Vagina (tissue), 2 donors: ENCODE data around the gene SYNE4. TPM values are rescaled to one million over a fixed set of nuclear protein-coding genes. Genes with fewer than 3 reads are reported as not detected.

Experiments used
- DNase-seq, 2 donors: peaks; one replicate each; pipeline ENCODE4 v3.0.0-alpha.2; 2017; ENCODE audit errors: extremely low spot score in 2 of 2
- H3K27ac ChIP-seq: fragments of 200-600 bp; sonication (generic); one replicate; pipeline ENCODE4 v1.5.1; 2019
- H3K27me3 ChIP-seq: fragments of 200-600 bp; sonication (generic); one replicate; pipeline ENCODE4 v1.5.1; 2019
- H3K36me3 ChIP-seq, 2 donors: fragments of 200-600 bp; sonication (generic); one replicate each; pipeline ENCODE4 v1.5.1; 2017 to 2019
- H3K4me1 ChIP-seq: fragments of 200-600 bp; sonication (generic); one replicate; pipeline ENCODE4 v1.5.1; 2019
- H3K4me3 ChIP-seq, 2 donors: fragments of 200-600 bp; sonication (generic); 1 replicate in 1 of 2; 2 replicates in 1 of 2; pipeline ENCODE4 v1.5.1; 2016 to 2019
- H3K9me3 ChIP-seq: fragments of 200-600 bp; sonication (generic); one replicate; pipeline ENCODE4 v1.5.1; 2019
- CTCF ChIP-seq, 3 experiments: fragments of 450-650 bp in 2 of 3; fragments of 200-600 bp in 1 of 3; sonication (generic) in 1 of 3; IDR thresholded peaks; one replicate each; pipeline ENCODE4 v1.5.1; 2017 to 2019; ENCODE audit warnings: antibody characterized with exemption in 3 of 3, mild to moderate bottlenecking in 2 of 3, moderate library complexity in 2 of 3
- POLR2A ChIP-seq, 2 donors: fragments of 450-650 bp; IDR thresholded peaks; one replicate each; pipeline ENCODE4 v1.6.1; 2017; ENCODE audit warnings: antibody characterized with exemption in 2 of 2, mild to moderate bottlenecking in 2 of 2, moderate library complexity in 2 of 2
- POLR2AphosphoS5 ChIP-seq, 2 donors: sonication (generic); formaldehyde crosslinking; IDR thresholded peaks; one replicate each; pipeline ENCODE4 v1.9.0; 2017; ENCODE audit warnings: antibody characterized with exemption in 2 of 2, mild to moderate bottlenecking in 2 of 2, low read depth in 1 of 2; ENCODE audit not compliant: insufficient read depth in 1 of 2
- intact Hi-C: fragments of 100-400 bp; cut with DNase I; formaldehyde crosslinking; loops from one replicate; pipeline ENCODE4 v1.15.1; 2023
- total RNA-seq: library from RNA; depleted of rRNA; stranded (reverse); fragments of >200 nt; gene quantifications from one replicate; pipeline ENCODE4 v1.2.3, GENCODE V29; 2016

SYNE4 gene
- total RNA-seq, 1 donor from 2014 or later: 2.0 TPM

- Histone ChIP-seq H3K27me3 (no peaks in the 10 kb centered on the region), H3K4me1 (no peaks in the 10 kb centered on the region), H3K27ac (no peak overlapping the region), H3K4me3 (no peak overlapping the region), H3K9me3 (no peaks in the 10 kb centered on the region), H3K36me3 (peaks cover 0 to 31% of the 10 kb centered on the region in 2 donors)
- TF ChIP-seq POLR2A (IDR thresholded peaks at IDR 0.05) (no peak), CTCF (IDR thresholded peaks at IDR 0.05) (no peak), POLR2AphosphoS5 (IDR thresholded peaks at IDR 0.05; ENCODE audit: insufficient read depth in 1 of 2, low read depth in 1 of 2) (no peak)
- intact Hi-C loops: no loop called here
- no peak for DNase-seq
Measured at GRCh38 chr19:36025541-36025940, 16.9 kb upstream of the SYNE4 start.

GRCh38 chr19:36023432-36023831 is 14.8 kb upstream of the SYNE4 start:
- no peaks in the 10 kb centered on the region for H3K4me1 ChIP-seq
- DNase-seq: no peak
- no peak overlapping the region for H3K4me3 ChIP-seq
- H3K9me3 ChIP-seq: no peaks in the 10 kb centered on the region
- no peak overlapping the region for H3K27ac ChIP-seq
- peaks cover 0 to 38% of the 10 kb centered on the region in 2 donors for H3K36me3 ChIP-seq
- intact Hi-C loops: no loop called here
- TF ChIP-seq POLR2A (IDR thresholded peaks at IDR 0.05) (no peak), POLR2AphosphoS5 (IDR thresholded peaks at IDR 0.05; ENCODE audit: insufficient read depth in 1 of 2, low read depth in 1 of 2) (no peak), CTCF (IDR thresholded peaks at IDR 0.05) (no peak)
- no peaks in the 10 kb centered on the region for H3K27me3 ChIP-seq

GRCh38 chr19:36019061-36019670 is 10.6 kb upstream of the SYNE4 start:
- intact Hi-C loops: no loop called here
- TF ChIP-seq POLR2AphosphoS5 (IDR thresholded peaks at IDR 0.05; ENCODE audit: insufficient read depth in 1 of 2, low read depth in 1 of 2): no peak
- no peak for TF ChIP-seq CTCF (IDR thresholded peaks at IDR 0.05)
- no peak for TF ChIP-seq POLR2A (IDR thresholded peaks at IDR 0.05)
- H3K27ac ChIP-seq: no peak overlapping the region
- peaks cover 7% of the 10 kb centered on the region for H3K4me1 ChIP-seq
- DNase-seq: no peak
- no peaks in the 10 kb centered on the region for H3K27me3 ChIP-seq
- no peak overlapping the region for H3K4me3 ChIP-seq
- peaks cover 0 to 43% of the 10 kb centered on the region in 2 donors for H3K36me3 ChIP-seq
- no peaks in the 10 kb centered on the region for H3K9me3 ChIP-seq

- intact Hi-C loops: no loop called here
- peak within 1 kb of the TSS; percentile 68 for H3K27ac ChIP-seq
- H3K27me3 ChIP-seq: no peaks in the 10 kb centered on the region
- H3K4me1 ChIP-seq: peaks cover 25% of the 10 kb centered on the region
- peaks cover 0 to 23% of the 10 kb centered on the region in 2 donors for H3K36me3 ChIP-seq
- peak within 1 kb of the TSS; percentile 74 to 76 for H3K4me3 ChIP-seq
- DNase-seq: peak in 1 of 2 donors; percentile 99
- no peaks in the 10 kb centered on the region for H3K9me3 ChIP-seq
- TF ChIP-seq POLR2A (IDR thresholded peaks at IDR 0.05): no peak
- TF ChIP-seq POLR2AphosphoS5 (IDR thresholded peaks at IDR 0.05; ENCODE audit: insufficient read depth in 1 of 2, low read depth in 1 of 2): peak; percentile 82 to 94
Measured at GRCh38 chr19:36014012-36014924, 5.7 kb upstream of the SYNE4 start, which contains the start of gene ALKBH6. ALKBH6 (minus strand) TSS chr19:36014213; CDS start chr19:36013397, 816 bp downstream.

GRCh38 chr19:36013280-36014011 is 4.8 kb upstream of the SYNE4 start:
- Histone ChIP-seq H3K27ac (peak overlapping the region; percentile 68), H3K4me3 (peak overlapping the region; percentile 74 to 76), H3K27me3 (no peaks in the 10 kb centered on the region), H3K36me3 (peaks cover 0 to 16% of the 10 kb centered on the region in 2 donors), H3K9me3 (no peaks in the 10 kb centered on the region), H3K4me1 (peaks cover 31% of the 10 kb centered on the region)
- no peak for DNase-seq
- intact Hi-C loops: no loop called here
- TF ChIP-seq CTCF (IDR thresholded peaks at IDR 0.05): no peak
